Hindlimb muscle (tissue), 1 donor: Measurements from ENCODE around the gene TOX3. TPM values are rescaled to one million over a fixed set of nuclear protein-coding genes. Genes with fewer than 3 reads are reported as not detected.

ENCODE experiments used
- DNase-seq: peaks from one replicate; pipeline ENCODE4 v3.0.0-alpha.2; 2013
- polyA plus RNA-seq: library from polyadenylated mRNA; unstranded; fragments of 120-200 nt; gene quantifications from one replicate; pipeline ENCODE4 v1.2.1, GENCODE V29; 2013; ENCODE audit not compliant: insufficient read length

Gene TOX3
- polyA plus RNA-seq, 1 donor, result 2.6 TPM

- no peak for DNase-seq
These were observed 55.7 kb downstream of the TOX3 start for GRCh38 chr16:52491216-52491615.

GRCh38 chr16:52489894-52490293 is 57.0 kb downstream of the TOX3 start:
- no peak for DNase-seq

DNA sequence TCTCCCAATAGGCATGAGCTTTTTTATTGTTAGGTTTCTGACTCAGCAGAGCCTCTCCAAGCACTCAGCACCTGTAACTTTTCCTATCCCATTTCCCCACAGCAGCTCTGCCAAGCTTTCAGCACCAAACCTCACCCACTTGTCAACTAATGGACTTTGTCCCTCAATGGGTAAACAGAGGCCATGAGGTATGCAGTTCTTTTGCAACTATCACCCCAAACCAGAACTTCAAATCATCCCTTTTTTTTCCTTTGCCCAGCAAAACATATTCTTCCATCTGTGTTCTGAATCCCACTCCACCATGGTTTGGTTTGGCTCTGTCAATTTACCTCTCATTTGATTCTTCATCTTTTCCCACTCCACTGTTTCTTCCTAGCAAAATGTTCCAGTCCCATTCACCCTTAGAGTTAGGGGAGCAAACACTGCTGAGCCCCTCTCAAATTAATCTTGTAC is 58.1 kb downstream of the TOX3 start:
- no peak for DNase-seq

GRCh38 chr16:52487849-52488457 is 59.0 kb downstream of the TOX3 start:
- DNase-seq, result no peak

DNA sequence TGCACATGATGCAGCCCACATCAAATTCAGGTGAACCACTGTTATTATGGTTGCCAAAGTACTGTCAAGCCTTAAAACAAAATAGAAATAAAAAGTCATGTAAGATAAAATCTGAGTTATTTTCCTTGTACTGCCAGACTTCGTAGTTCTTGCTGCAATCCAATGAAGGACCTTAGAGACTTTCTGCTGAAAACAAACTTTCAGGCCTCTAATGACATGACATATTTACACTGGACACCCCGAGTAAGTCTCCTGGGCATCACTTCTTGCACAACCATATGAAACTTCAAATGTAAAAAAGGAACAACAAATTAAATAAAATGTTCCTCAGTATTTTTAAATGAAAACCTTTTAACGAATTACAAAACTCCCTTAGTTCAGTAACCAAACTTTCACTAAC is 66.7 kb downstream of the TOX3 start:
- DNase-seq, result no peak

- DNase-seq, result no peak
These were observed 70.8 kb downstream of the TOX3 start for GRCh38 chr16:52476111-52476510.

- no peak for DNase-seq
These were observed 72.3 kb downstream of the TOX3 start for GRCh38 chr16:52474679-52475078.

- DNase-seq, result no peak
These were observed 73.8 kb downstream of the TOX3 start for GRCh38 chr16:52473096-52473495.

- no peak for DNase-seq
These were observed 75.1 kb downstream of the TOX3 start for GRCh38 chr16:52471650-52472370.

DNA sequence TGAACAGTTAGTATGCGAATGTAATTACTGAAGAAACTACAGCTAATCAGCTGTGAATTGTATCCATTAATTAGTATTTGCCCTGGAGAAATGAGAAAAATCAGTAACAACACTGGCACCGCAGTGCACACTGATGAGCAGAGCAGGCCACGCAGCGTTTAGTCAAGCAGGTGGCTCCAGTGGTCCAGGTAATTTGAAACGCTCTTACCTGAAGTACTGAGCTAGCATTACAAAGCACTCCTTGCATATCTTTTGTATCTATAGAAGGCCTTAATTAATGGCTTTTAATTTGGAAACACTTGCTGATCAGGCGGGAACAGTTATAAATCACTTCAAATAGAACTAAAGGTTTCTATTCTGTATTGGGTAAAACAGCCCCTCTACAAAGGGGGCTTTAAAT is 76.4 kb downstream of the TOX3 start:
- DNase-seq, result no peak

- no peak for DNase-seq
These were observed 77.2 kb downstream of the TOX3 start for GRCh38 chr16:52469775-52470174.

- no peak for DNase-seq
These were observed 77.9 kb downstream of the TOX3 start for GRCh38 chr16:52469091-52469490.

DNA sequence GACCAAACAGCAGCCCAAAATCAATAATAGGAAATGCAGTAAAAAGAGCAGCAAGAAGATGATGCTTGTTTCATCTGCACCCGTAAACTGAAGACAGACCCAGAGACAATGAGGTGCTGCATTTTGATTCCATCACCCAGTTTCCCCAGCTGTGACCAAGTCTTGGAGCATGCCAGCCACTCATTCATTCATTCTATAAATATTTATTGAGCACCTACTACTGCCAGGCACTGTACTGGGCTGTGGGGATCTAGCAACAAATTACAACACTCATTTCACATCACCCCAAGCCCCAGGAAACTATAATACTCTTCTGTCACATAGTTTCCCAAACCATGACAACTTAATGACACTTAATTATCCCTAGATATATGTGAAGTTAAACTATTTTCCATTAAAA is 79.2 kb downstream of the TOX3 start:
- no peak for DNase-seq

- DNase-seq, result no peak
These were observed 79.9 kb downstream of the TOX3 start for GRCh38 chr16:52466994-52467393.

DNA sequence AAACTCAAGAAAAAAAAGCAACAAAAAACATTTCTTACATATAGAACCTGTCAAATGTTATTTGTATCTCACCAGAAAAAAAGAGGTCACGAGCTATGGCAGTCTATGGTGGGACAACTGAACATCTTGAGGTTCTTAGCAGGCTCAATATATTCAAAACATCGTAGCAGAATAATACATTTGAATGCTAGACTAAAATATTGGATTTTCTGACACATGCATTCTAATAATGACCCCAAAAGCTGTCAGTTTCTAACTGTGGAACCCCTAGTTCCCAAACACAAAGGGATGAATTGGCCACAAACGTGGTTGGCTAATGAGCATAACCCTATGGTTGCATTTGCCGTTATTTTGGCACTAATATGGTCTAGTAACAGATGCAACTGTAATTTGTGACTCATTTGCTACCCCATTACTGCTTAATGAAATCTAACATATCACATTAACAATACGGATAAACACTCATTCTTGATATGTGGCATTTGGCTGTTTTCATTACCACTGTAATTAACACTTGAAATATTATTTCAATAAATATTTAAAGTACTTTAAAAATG is 81.2 kb downstream of the TOX3 start:
- no peak for DNase-seq

DNA sequence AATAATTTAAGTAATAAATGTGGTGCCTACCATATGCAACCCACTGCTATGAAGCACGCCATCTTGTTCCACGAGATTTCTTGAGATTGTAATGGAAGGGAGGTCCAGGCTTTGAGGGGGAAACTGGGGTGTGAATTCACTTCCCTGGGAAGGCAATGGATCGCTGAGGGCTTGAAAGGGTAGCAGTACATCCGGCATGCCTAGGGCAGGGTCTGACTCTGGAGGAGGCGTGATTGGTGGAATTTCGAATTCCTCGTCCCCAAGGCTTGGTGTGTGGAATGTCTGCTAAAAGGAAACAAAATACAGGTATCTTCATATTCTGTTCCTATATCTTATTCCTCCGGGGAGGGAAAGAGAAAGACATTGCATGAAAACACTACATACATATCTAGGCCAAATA is 83.0 kb downstream of the TOX3 start:
- no peak for DNase-seq

GRCh38 chr16:52462816-52463215 is 84.1 kb downstream of the TOX3 start:
- DNase-seq, result no peak

- no peak for DNase-seq
These were observed 86.2 kb downstream of the TOX3 start for GRCh38 chr16:52460639-52461178.

GRCh38 chr16:52456368-52456767 is 90.6 kb downstream of the TOX3 start:
- no peak for DNase-seq

GRCh38 chr16:52455549-52456277 is 91.2 kb downstream of the TOX3 start:
- DNase-seq, result no peak

DNA sequence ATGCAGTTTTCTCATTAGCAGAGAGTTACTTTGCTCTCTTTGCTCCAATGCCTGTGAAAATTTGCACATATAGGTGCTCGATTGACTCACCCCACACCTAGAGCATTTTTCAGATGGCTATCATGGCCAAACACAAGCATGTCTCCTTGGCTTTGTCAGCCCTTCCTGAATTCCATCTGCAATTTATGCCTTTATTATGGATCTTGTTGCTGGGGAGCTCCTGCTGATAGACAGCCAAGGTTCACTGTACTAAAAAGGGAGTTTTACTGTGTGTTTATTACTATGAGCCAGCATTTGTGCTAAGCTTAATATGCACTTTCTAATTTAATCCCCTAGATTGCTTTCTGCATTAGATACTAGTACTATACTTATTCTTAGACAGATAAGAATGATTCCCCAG is 93.3 kb downstream of the TOX3 start:
- DNase-seq, result no peak

DNA sequence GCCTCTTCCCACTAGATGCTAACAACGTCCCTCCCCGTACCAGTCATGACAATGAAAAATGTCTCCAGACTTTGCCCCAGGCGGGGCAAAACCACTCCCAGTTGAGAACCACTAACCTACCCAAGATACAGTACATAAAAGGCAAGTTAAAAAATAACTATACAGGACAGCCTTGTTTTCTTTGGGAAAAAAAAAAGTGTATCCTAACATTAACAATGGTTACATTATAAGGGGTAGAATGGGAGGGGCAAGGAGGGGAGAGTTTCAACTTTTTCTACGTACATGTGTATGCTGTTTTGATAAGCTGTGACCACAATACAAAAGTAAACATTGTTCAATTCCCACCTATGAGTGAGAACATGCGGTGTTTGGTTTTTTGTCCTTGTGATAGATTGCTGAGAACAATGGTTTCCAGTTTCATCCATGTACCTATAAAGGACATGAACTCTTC is 94.9 kb downstream of the TOX3 start:
- no peak for DNase-seq

DNA sequence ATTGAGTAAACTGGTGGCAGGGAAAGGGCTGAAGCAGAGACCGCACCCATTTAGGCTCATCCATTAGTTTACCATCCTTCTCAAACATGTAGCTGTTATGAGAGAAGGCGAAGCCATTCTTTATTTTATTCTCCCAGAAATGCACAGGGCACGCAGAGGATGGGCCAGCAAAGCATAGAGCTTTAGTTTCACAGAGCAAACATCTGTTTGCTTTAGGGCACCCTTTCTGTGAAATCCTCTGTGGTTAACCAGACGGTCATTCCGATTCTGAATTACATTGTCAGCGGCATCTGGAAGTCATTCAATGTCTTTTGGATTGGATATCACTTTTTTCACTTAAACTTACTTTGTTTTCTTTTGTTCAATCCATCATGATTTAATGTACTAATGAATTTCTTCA is 96.0 kb downstream of the TOX3 start:
- no peak for DNase-seq
